Mucosa of gallbladder (tissue), 1 donor: Measurements from ENCODE around the gene MCCC1. TPM values are rescaled to one million over a fixed set of nuclear protein-coding genes. Genes with fewer than 3 reads are reported as not detected.
"Not testable (repeated sequence)": the region's sequence is repeated elsewhere in the genome, so short reads cannot be mapped to it uniquely, and the experiment has no call there.

Experiments
- DNase-seq: peaks from one replicate; pipeline ENCODE4 v3.0.0-alpha.2; 2020; ENCODE audit warnings: low spot score
- total RNA-seq: library from RNA; stranded (reverse); gene quantifications from one replicate; pipeline ENCODE4 v1.2.1, GENCODE V29; 2021
- donor health status: DM: no; HTN: no; CAD: no.

MCCC1 gene
- total RNA-seq, result 46.4 TPM

GRCh38 chr3:183099026-183099837 lies at the start of gene MCCC1:
Gene MCCC1 (minus strand): TSS chr3:183099496. CDS start chr3:183099440, 56 bp downstream.
- peak; percentile 99 for DNase-seq

GRCh38 chr3:183148056-183148455 lies 48.8 kb upstream of the MCCC1 start:
- DNase-seq, result no peak

GRCh38 chr3:183144363-183144762 lies 45.1 kb upstream of the MCCC1 start:
- no peak for DNase-seq

GRCh38 chr3:183142199-183142598 lies 42.9 kb upstream of the MCCC1 start:
- DNase-seq, result no peak

- DNase-seq, result no peak
Observed at GRCh38 chr3:183134844-183135243, 35.5 kb upstream of the MCCC1 start.

GRCh38 chr3:183132409-183132808 lies 33.1 kb upstream of the MCCC1 start:
- DNase-seq, result no peak

GRCh38 chr3:183131735-183132134 lies 32.4 kb upstream of the MCCC1 start:
- DNase-seq, result no peak

- DNase-seq, result no peak
Observed at GRCh38 chr3:183131186-183131725, 32.0 kb upstream of the MCCC1 start.

- no peak for DNase-seq
Observed at GRCh38 chr3:183129243-183129642, 29.9 kb upstream of the MCCC1 start.

- no peak for DNase-seq
Observed at GRCh38 chr3:183128709-183129108, 29.4 kb upstream of the MCCC1 start.

GRCh38 chr3:183123891-183124290 lies 24.6 kb upstream of the MCCC1 start:
- DNase-seq, result no peak

GRCh38 chr3:183122257-183122932 lies 23.1 kb upstream of the MCCC1 start:
- no peak for DNase-seq

GRCh38 chr3:183120538-183121215 lies 21.4 kb upstream of the MCCC1 start:
- no peak for DNase-seq

GRCh38 chr3:183117056-183117455 lies 17.8 kb upstream of the MCCC1 start:
- DNase-seq, result no peak

GRCh38 chr3:183116025-183116614 lies 16.8 kb upstream of the MCCC1 start:
- DNase-seq, result peak; percentile 25

GRCh38 chr3:183114384-183115178 lies 15.3 kb upstream of the MCCC1 start:
- DNase-seq, result no peak

GRCh38 chr3:183109847-183110246 lies 10.6 kb upstream of the MCCC1 start:
- DNase-seq, result not testable (repeated sequence)

GRCh38 chr3:183108470-183108869 lies 9.2 kb upstream of the MCCC1 start:
- no peak for DNase-seq

GRCh38 chr3:183108001-183108449 lies 8.7 kb upstream of the MCCC1 start:
- no peak for DNase-seq

GRCh38 chr3:183107372-183107771 lies 8.1 kb upstream of the MCCC1 start:
- not testable (repeated sequence) for DNase-seq

GRCh38 chr3:183106635-183107034 lies 7.3 kb upstream of the MCCC1 start:
- DNase-seq, result no peak
